Measurements from ENCODE around the gene TOP3B.

The TOP3B gene

DNA sequence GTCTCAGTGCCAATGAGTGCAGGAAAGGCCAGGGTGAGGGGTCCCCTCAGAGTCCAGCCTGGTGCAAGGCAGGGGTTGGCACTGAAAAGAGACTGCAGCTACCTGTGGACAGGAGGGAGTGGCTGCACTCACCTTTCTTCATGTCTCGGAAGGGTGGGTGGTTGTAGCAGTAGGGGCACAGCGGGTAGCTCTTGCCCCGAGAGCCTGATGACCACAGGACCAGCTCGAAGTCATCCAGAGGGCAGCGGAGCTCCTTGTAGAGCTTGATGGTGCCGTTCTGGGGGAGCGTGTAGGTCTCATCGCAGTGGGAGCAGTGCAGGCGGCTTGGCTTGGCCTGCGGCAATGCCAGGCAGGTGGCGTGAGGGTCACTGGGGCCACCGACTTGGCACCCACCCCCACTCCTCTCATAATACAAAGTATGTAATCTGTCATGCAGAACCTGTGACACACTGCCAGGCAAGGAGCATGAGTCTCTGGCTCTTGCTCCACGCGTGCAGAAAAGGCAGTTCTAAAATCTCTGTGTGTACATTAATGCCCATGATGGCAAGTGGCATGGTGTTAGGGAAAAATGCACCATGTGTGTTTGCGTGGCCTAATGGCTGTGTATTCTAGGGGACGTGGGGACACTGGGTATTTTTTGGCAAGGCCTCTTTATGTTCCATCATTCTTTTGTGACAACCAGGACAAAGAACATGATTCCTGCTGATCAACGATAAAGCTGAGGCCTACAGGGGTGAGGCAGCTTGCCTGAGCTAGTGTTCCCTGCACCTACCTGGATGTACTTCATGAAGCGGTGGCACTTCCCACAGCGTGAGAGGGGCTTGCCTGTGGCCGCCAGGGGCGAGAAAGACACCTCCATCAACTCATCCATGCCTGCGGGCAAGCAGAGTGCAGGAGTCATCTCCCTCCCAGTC, 24.0 kb downstream of the TOP3B start:
- Histone ChIP-seq H3K27me3 (no peaks in the 10 kb centered on the region), H3K4me2 (no peak overlapping the region), H3K4me3 (no peak overlapping the region), H3K9ac (no peak overlapping the region), H3K4me1 (no peaks in the 10 kb centered on the region), H3K27ac (no peak overlapping the region), H3K36me3 (peaks cover 60% of the 10 kb centered on the region), H4K20me1 (peaks cover 9% of the 10 kb centered on the region; the same call in 1 of the 2 replicates), H3K9me3 (no peaks in the 10 kb centered on the region)
- no peak for TF ChIP-seq Cebpa-rat (IDR thresholded peaks at IDR 0.05)

DNA sequence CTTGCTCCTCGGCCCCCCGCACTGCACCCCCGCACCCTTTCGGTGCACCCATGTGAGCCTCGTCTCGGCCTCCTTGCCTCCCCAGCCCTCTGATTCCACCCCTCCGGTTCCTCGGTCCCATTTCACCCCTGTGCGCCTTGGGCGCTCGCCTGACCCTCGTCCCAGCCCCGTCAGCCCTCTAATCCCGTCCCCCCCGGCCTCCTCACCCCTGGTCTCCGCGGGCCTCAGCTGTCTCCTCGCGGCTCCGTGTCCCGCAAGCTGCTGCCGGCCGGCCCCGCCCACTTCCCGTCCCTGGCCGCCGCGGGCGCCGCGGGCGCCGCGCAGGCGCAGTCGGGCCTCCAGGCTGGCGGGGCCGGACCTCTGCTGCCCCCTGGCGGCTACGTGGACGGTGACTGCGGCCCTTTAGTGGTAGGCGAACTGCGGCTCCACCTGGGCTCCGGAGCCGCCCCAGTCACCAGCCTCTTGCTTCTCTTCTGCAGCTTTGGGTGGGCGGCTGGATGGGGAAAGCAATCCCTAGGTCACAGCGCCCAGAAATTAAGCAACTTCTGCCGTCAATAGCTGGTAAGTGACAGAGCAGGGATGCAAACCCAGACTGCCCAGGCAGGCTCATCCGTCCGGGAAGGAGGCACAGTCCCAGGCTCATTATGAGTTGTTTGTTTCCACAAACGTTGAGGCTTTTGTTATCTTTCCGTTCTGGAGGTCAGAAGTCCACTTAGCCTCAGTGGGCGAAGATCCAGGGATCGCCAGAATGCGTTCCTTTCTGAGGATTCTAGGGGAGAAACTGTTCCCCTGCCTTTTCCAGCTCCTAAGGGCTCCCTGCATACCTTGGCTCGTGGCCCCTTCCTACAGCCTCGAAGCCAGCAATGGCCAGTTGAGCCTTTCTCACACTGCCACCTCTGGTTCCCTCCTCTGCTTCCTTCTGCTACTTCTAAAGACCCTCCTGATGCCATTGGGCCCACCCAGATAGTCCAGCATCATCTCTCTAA, 29.7 kb downstream of the TOP3B start, which contains the start of gene PPM1F:
Gene PPM1F, minus strand, starts transcription at position 263 of the 986 bp plus-strand sequence. CDS start 6,800 bp downstream, outside the sequence.
- TF ChIP-seq Cebpa-rat (IDR thresholded peaks at IDR 0.05): no peak
- H3K9ac ChIP-seq: peak within 1 kb of the TSS; percentile 79

GRCh38 chr22:21951931-21952465, 30.6 kb downstream of the TOP3B start:
- TF ChIP-seq Cebpa-rat (IDR thresholded peaks at IDR 0.05): no peak
- no peaks in the 10 kb centered on the region; the same call in 1 of the 2 replicates for H4K20me1 ChIP-seq
- peak overlapping the region; percentile 97 for H3K4me2 ChIP-seq
- H3K27ac ChIP-seq: peak overlapping the region; percentile 78
- no peaks in the 10 kb centered on the region for H3K9me3 ChIP-seq
- H3K36me3 ChIP-seq: no peaks in the 10 kb centered on the region
- peaks cover 56% of the 10 kb centered on the region for H3K4me1 ChIP-seq
- H3K9ac ChIP-seq: peak overlapping the region; percentile 79
- peak overlapping the region; percentile 73 for H3K4me3 ChIP-seq
- H3K27me3 ChIP-seq: no peaks in the 10 kb centered on the region

More for the DNA sequence above, 29.7 kb downstream of the TOP3B start, which contains the start of gene PPM1F:
- Histone ChIP-seq H3K4me1 (peaks cover 47% of the 10 kb centered on the region), H3K4me3 (peak within 1 kb of the TSS; percentile 73), H3K4me2 (peak within 1 kb of the TSS; percentile 97), H3K9me3 (no peaks in the 10 kb centered on the region), H3K27me3 (no peaks in the 10 kb centered on the region), H3K27ac (peak within 1 kb of the TSS; percentile 78), H4K20me1 (no peaks in the 10 kb centered on the region; the same call in 1 of the 2 replicates), H3K36me3 (peaks cover 3% of the 10 kb centered on the region; the same call in 1 of the 2 replicates)

- Histone ChIP-seq H3K36me3 (peaks cover 7% of the 10 kb centered on the region), H3K4me1 (peaks cover 65% of the 10 kb centered on the region), H3K4me2 (peak overlapping the region; percentile 97), H3K4me3 (no peak overlapping the region; the same call in 1 of the 2 replicates), H3K9ac (no peak overlapping the region), H3K27ac (no peak overlapping the region; the same call in 1 of the 2 replicates), H4K20me1 (no peaks in the 10 kb centered on the region; the same call in 1 of the 2 replicates), H3K9me3 (no peaks in the 10 kb centered on the region), H3K27me3 (no peaks in the 10 kb centered on the region)
- no peak for TF ChIP-seq Cebpa-rat (IDR thresholded peaks at IDR 0.05)
Observed at GRCh38 chr22:21951062-21951461, 31.5 kb downstream of the TOP3B start.

GRCh38 chr22:21949948-21950347, 32.6 kb downstream of the TOP3B start:
- no peak for TF ChIP-seq Cebpa-rat (IDR thresholded peaks at IDR 0.05)
- peak overlapping the region; percentile 97 for H3K4me2 ChIP-seq
- H3K9me3 ChIP-seq: no peaks in the 10 kb centered on the region
- H3K4me3 ChIP-seq: no peak overlapping the region
- no peaks in the 10 kb centered on the region; the same call in 1 of the 2 replicates for H4K20me1 ChIP-seq
- peak overlapping the region; percentile 74 for H3K27ac ChIP-seq
- H3K4me1 ChIP-seq: peaks cover 77% of the 10 kb centered on the region
- H3K9ac ChIP-seq: peak overlapping the region; percentile 67
- no peaks in the 10 kb centered on the region for H3K27me3 ChIP-seq
- peaks cover 18% of the 10 kb centered on the region for H3K36me3 ChIP-seq

- Histone ChIP-seq H3K9me3 (no peaks in the 10 kb centered on the region), H3K36me3 (peaks cover 22% of the 10 kb centered on the region), H3K27ac (peak overlapping the region; percentile 74), H3K4me1 (peaks cover 81% of the 10 kb centered on the region), H3K9ac (peak overlapping the region; percentile 67), H3K27me3 (no peaks in the 10 kb centered on the region), H3K4me2 (peak overlapping the region; percentile 97), H4K20me1 (no peaks in the 10 kb centered on the region; the same call in 1 of the 2 replicates), H3K4me3 (no peak overlapping the region)
- TF ChIP-seq Cebpa-rat (IDR thresholded peaks at IDR 0.05): no peak
Observed at GRCh38 chr22:21949569-21949918, 33.0 kb downstream of the TOP3B start.

DNA sequence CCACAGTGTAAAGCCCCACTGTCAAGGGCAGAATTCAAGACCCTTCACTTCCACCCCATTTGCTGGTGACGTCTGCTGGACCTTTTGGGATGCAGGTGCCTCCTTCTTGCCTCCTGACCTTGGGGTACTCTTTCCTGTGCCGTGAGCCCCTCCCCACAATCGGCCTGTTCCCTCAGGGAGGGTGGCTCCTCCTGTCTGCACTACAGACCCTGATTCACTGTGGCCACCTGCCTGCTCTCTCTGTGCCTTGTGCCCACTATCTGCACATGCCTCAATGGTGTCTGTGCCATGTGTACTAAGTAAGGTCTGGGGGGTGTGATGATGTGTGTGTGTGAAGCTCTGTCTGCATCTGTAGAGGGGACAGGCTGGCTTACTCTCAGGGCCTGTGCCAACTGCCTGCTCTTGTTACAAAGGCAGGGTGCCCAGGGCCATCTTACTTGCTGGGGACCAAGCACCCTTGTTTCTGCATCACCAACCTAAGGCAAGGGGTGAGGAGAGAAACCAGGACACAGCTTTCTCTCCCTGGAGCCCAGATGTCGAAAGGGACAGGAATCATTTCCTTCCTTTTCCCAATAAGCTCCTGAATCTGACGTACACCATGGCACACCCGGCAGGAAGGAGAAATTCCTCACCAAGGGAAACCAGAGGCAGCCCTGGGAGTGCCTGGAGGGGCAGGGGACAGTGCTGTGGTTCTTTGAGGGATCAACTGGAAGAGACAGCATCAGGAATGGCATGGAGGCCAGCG, 33.6 kb downstream of the TOP3B start:
- no peaks in the 10 kb centered on the region for H3K27me3 ChIP-seq
- peak overlapping the region; percentile 97 for H3K4me2 ChIP-seq
- H3K9me3 ChIP-seq: no peaks in the 10 kb centered on the region
- H3K9ac ChIP-seq: peak overlapping the region; percentile 67
- peak overlapping the region; percentile 74 for H3K27ac ChIP-seq
- no peak for TF ChIP-seq Cebpa-rat (IDR thresholded peaks at IDR 0.05)
- peaks cover 27% of the 10 kb centered on the region for H3K36me3 ChIP-seq
- H3K4me3 ChIP-seq: no peak overlapping the region
- H3K4me1 ChIP-seq: peaks cover 86% of the 10 kb centered on the region
- no peaks in the 10 kb centered on the region; the same call in 1 of the 2 replicates for H4K20me1 ChIP-seq

- H3K9me3 ChIP-seq: no peaks in the 10 kb centered on the region
- H4K20me1 ChIP-seq: no peaks in the 10 kb centered on the region; the same call in 1 of the 2 replicates
- peaks cover 92% of the 10 kb centered on the region for H3K4me1 ChIP-seq
- H3K27ac ChIP-seq: peak overlapping the region; percentile 74
- H3K4me2 ChIP-seq: peak overlapping the region; percentile 97
- H3K27me3 ChIP-seq: no peaks in the 10 kb centered on the region
- H3K4me3 ChIP-seq: no peak overlapping the region
- peak overlapping the region; percentile 67; the same call in 1 of the 2 replicates for H3K9ac ChIP-seq
- H3K36me3 ChIP-seq: peaks cover 28% of the 10 kb centered on the region
- no peak for TF ChIP-seq Cebpa-rat (IDR thresholded peaks at IDR 0.05)
Observed at GRCh38 chr22:21948390-21948789, 34.2 kb downstream of the TOP3B start.
